Stimulated activated CD8-positive, alpha-beta memory T cell treated with anti-CD3 and anti-CD28 coated beads, Interleukin-4, amount 100 ng/mL, for 1 hour (primary cell): ENCODE data around the gene SLC26A11.
"Not testable (repeated sequence)": the region's sequence is repeated elsewhere in the genome, so short reads cannot be mapped to it uniquely, and the experiment has no call there.

Source experiments
- DNase-seq, 2 donors: peaks; one replicate each; pipeline ENCODE4 v3.0.0-alpha.2; 2020; ENCODE audit warnings: low read depth in 2 of 2, low spot score in 1 of 2

SLC26A11 gene

DNA sequence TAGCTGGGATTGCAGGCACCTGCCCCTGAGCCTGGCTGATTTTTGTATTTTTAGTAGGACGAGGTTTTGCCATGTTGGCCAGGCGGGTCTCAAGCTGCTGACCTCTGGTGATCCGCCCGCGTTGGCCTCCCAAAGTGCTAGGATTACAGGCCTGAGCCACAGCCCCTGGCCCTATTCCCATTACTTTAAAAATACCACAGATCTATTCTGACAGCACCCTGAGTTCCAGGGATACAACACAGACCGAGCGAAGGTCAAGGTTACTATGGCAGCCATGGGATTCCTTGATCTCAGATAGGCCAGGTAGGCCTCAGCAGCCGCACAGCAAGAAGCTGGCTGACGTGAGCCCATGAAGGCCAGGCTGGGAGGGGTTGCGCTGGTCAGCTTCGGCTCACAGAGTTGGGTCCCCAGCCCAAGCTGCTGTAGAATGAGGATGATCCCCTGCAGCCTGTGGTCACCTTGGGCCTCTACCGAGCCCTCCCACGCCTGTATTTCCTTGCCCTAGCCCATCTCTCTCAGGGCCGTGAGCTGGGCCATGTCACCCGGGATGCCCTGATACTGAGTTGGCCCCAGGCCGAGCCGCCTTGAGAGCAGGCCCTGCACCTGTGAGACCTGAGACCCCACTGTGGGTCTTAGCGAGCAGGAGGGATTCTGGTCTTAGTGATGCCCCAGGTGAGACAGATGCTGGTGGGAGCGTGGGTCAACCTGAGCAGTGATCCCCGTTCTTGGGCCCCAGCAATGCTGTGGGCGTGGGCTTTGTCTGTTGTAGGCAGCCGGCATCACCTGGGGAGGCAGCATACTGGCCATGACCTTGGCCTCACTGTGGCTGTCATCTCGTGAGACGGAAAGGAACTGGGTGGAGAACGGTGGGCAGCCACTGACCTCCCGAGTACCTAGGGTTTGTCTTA, 23.6 kb downstream of the SLC26A11 start:
- no peak for DNase-seq

DNA sequence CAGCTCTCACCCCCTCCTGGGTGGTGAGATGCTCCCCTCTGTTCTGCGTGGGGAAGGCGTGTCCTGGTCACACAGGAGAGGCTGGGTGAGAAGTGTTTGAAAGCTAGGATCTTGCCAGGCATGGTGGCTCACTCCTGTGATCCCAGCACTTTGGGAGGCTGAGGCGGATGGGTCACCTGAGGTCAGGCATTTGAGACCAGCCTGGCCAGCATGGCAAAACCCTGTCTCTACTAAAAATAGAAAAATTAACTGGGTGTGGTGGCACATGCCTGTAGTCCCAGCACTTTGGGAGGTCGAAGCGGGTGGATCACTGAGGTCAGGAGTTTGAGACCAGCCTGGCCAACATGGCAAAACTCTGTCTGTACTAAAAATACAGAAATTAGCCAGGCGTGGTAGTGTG, 24.2 kb downstream of the SLC26A11 start:
- not testable (repeated sequence) for DNase-seq

DNA sequence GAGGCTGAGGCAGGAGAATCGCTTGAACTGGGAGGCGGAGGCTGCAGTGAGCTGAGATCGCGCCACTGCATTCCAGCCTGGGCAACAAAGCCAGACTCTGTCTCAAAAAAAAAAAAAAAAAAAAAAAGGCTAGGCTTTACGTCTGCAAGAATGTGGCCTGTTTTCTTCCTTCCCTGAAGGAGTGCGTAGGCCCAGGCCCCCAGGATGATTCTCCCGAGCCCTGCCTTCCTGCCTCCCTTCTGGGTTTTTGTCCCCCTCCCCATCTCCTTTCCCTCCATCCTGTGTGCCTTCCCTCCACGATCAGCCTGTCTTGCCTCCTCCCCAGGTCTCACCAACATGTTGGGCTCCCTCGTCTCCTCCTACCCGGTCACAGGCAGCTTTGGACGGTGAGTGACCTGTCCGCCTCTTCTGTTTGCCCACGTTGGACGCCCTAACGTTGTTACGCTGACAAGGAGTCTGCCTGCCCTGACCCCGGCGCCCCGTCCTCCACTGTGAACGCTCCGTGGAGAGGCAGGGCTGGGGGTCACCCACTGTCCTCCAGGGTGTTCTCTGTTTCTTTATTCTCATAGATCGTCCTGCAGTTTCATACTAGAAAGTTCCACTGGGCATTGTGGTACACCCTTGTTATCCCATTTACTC, 24.8 kb downstream of the SLC26A11 start:
- DNase-seq, result no peak

- DNase-seq, result no peak
Measured at GRCh38 chr17:80245566-80246265, 25.5 kb downstream of the SLC26A11 start.

DNA sequence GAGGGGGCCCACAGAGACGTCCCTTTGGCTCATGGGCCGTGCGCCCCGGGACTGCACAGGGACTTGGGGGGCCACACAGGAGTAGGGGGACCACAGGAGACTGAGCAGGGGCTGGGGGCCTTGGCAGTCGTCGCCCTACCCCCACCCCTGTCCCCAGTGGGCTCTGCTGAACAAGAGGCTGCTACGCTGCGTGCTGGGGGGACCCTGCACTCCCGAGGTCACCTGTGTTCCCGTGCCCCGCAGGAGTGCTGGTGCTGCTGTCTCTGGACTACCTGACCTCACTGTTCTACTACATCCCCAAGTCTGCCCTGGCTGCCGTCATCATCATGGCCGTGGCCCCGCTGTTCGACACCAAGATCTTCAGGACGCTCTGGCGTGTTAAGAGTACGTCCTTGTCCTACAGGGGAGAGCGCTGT, 26.0 kb downstream of the SLC26A11 start:
- DNase-seq, result no peak

GRCh38 chr17:80246726-80247125, 26.5 kb downstream of the SLC26A11 start:
- DNase-seq, result no peak

DNA sequence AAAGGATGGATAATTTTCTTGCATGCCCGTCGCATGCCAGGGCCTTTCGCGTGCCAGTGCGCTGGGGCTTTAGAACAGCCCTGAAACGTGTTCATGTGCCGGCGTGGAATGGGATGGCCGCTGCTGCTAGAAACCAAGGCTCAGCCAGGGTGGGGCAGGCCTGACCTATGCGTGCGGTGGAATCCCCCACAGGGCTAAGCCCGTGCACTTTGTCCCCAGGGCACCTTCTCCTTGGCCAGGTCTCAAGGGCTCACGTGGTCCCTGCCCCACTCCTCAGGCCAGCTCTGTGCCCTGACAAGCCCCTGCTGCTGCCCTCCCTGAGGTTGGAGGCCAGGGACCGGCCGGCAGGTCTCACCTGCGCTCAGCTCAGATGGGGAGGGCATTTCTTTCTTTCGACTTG, 27.3 kb downstream of the SLC26A11 start:
- DNase-seq, result no peak

- no peak for DNase-seq
Measured at GRCh38 chr17:80248001-80248893, 28.0 kb downstream of the SLC26A11 start.

- no peak for DNase-seq
Measured at GRCh38 chr17:80248894-80249710, 28.9 kb downstream of the SLC26A11 start.

- no peak for DNase-seq
Measured at GRCh38 chr17:80251966-80252365, 31.7 kb downstream of the SLC26A11 start.

DNA sequence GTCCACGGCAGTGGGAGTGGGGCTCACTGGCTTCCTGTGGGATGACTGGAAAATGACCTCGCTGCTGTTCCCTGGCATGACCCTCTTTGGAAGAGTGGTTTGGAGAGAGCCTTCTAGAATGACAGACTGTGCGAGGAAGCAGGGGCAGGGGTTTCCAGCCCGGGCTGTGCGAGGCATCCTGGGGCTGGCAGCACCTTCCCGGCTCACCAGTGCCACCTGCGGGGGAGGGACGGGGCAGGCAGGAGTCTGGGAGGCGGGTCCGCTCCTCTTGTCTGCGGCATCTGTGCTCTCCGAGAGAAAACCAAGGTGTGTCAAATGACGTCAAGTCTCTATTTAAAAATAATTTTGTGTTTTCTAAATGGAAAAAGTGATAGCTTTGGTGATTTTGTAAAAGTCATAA, 32.6 kb downstream of the SLC26A11 start:
- DNase-seq, result peak; percentile 73 to 78

DNA sequence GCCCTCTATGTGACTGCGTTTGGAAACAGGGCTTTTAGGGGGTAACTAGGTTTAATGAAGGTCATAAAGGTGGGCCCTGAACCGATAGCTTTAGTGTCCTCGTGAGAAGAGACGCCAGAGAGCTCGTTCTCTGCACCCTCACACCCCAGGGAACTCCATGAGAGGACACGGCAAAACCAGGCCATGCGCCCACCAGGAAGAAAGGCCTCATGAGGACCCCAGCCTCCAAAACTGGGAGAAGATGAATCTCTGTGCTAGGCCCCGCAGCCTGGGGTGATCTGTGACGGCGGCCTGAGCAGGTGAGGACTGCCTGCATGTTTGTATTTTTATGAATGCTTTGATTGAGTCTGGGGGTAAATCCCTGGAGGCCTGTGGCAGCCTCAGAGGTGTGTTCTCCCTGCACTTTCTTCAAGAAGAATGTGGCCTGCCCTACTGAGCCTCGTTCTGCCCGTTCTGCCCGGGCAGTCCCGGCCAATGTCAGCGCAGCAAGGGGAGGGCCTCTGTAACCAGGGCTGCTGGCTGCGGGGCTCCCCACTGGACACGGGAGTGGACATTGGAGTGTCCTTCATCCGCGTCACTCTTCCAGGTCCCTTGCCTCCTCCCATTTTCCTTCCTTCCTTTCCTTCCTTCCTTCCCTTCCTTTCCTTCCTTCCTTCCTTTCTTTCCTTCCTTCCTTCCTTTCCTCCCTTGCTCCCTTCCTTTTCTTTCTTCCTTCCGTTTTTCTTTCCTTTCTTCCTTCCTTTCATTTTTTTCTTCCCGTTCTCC, 33.6 kb downstream of the SLC26A11 start:
- no peak for DNase-seq

DNA sequence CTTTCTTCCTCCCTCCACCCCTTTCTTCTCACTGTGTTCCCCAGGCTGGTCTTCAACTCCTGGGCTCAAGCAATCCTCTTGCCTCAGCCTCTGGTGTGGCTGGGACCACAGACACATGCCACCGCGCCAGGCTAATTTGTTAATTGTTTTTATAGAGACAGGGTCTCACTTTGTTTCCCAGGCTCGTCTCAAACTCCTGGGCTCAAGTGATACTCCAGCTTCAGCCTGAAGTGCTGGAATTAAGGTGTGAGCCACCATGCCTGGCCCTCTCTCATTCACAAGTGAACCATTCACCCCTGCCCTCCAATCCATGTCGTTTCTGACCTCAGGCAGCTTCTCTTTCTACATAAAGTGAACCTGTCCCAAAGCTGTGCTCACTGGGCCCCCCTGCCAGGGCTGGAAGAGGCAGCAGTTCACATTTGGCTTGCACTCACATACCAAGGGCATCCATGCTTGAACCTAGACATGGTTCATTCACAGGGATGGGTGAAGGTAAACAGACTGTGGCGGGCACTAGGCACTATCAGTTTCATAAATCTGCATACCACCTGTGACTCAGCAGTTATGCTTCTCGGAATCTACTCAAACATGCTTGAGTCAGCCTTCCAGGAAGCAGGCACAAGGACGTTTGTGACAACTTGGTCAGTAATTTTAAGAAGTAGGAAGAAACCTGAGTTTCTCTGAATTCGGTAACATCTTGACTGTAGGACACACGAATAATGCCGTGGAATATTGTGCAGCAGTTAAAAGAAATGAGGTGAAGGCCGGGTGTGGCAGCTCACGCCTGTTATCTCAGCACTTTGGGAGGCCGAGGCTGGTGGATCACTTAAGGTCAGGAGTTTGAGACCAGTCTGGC, 34.4 kb downstream of the SLC26A11 start:
- DNase-seq, result no peak

DNA sequence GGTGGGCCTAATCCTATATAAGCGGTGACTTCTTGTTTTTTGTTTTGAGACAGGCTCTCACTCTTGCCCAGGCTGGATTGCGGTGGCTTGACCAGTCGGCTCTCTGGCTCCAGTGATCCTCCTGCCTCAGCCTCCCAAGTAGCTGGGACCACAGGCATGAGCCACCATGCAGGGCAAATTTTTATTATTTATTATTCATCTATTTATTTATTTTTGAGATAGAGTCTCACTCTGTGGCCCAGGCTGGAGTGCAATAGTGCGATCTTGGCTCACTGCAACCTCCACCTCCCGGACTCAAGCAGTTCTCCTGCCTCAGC, 35.8 kb downstream of the SLC26A11 start:
- DNase-seq, result no peak

GRCh38 chr17:80257716-80258213, 37.5 kb downstream of the SLC26A11 start:
- no peak for DNase-seq

GRCh38 chr17:80258296-80258695, 38.1 kb downstream of the SLC26A11 start:
- not testable (repeated sequence) for DNase-seq

DNA sequence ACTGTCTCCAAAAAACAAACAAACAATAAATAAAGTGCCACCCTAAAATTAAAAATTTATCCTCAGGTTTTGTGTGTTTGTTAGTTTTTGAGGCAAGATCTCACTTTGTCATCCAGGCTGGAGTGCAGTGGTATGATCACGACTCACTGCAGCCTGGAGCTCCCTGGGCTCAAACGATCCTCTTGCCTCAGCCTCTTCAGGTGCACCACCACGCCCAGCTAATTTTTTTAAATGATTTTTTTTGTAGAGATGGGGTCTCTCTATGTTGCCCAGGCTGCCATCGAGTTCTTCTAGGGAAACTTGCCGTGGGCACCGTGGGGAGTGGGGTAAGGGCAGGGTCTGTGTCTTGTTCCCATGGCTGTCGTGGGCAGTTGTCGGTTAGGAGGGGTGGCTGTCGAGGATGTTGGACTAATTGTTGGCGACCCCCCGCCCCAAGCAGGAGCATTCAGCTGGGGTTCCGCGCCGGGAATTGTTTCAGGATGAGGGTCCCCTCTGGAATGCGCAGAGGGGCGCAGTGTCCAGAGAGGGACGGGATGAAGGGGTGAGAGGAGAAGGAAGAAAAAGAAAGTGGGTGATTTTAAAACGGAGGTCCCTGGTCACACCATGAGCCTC, 39.3 kb downstream of the SLC26A11 start:
- no peak for DNase-seq

DNA sequence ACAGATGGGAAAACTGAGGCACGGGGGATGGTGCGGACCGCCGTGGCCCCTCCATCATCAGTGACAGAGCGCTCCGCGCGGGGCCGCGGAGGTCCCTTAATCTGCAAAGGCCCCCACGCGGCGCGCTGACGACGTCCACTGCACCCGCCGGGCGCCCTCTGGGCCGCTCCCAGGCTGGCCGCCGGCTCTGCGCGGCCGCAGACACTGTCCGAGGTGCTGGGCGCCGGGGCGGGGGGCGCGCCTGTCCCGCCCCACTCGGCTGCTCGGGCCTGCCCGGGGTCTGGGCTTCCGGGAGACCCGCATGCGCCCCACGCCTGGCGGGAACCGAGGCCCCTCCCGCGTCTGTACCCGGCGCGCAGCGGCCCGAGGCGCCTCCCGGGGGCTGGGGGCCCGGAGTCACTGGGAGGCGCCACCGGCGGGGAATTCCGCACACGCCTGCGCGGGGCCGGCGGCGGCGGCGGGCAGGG, 39.9 kb downstream of the SLC26A11 start:
- DNase-seq, result peak; percentile 40 to 63
